Measurements from ENCODE around the gene NBPF12.
A peak's percentile ranks its signal among the peaks of the same experiment; 100 is the strongest.
"Not testable (repeated sequence)": the region's sequence is repeated elsewhere in the genome, so short reads cannot be mapped to it uniquely, and the experiment has no call there.

NBPF12 gene

GRCh38 chr1:146938242-146938902, at the start of gene NBPF12:
NBPF12 (plus strand) TSS chr1:146938324; CDS start chr1:146960144, 21,820 bp downstream.
- DNase-seq: peak; percentile 85
- TF ChIP-seq POLR2A (IDR thresholded peaks at IDR 0.05; ENCODE audit: low read length): peak; percentile 47

- not testable (repeated sequence) for DNase-seq
Observed at GRCh38 chr1:146891355-146891754, 46.8 kb upstream of the NBPF12 start.

GRCh38 chr1:146892331-146892730, 45.8 kb upstream of the NBPF12 start:
- not testable (repeated sequence) for DNase-seq

GRCh38 chr1:146907565-146908261, 30.4 kb upstream of the NBPF12 start:
- not testable (repeated sequence) for DNase-seq

GRCh38 chr1:146912975-146913374, 25.1 kb upstream of the NBPF12 start:
- not testable (repeated sequence) for DNase-seq

GRCh38 chr1:146920811-146921210, 17.3 kb upstream of the NBPF12 start:
- DNase-seq: not testable (repeated sequence)

- DNase-seq: not testable (repeated sequence)
Observed at GRCh38 chr1:146922614-146923013, 15.5 kb upstream of the NBPF12 start.

- not testable (repeated sequence) for DNase-seq
Observed at GRCh38 chr1:146924106-146924505, 14.0 kb upstream of the NBPF12 start.

GRCh38 chr1:146926413-146926812, 11.7 kb upstream of the NBPF12 start:
- DNase-seq: not testable (repeated sequence)

- DNase-seq: not testable (repeated sequence)
Observed at GRCh38 chr1:146930225-146930624, 7.9 kb upstream of the NBPF12 start.

- DNase-seq: peak; percentile 64 to 76
Observed at GRCh38 chr1:146934390-146935223, 3.5 kb upstream of the NBPF12 start.

- not testable (repeated sequence) for DNase-seq
Observed at GRCh38 chr1:146937462-146937861, 662 bp upstream of the NBPF12 start.

- peak; percentile 47 to 61 for DNase-seq
Observed at GRCh38 chr1:146938927-146939786, 1.0 kb downstream of the NBPF12 start.

GRCh38 chr1:146940293-146940692, 2.2 kb downstream of the NBPF12 start:
- DNase-seq: not testable (repeated sequence)

- not testable (repeated sequence) for DNase-seq
Observed at GRCh38 chr1:146943342-146943886, 5.3 kb downstream of the NBPF12 start.

- not testable (repeated sequence) for DNase-seq
Observed at GRCh38 chr1:146948127-146948526, 10.0 kb downstream of the NBPF12 start.

GRCh38 chr1:146964340-146964739, 26.2 kb downstream of the NBPF12 start:
- DNase-seq: not testable (repeated sequence)

- DNase-seq: peak; percentile 2 to 9
Observed at GRCh38 chr1:146966351-146966750, 28.2 kb downstream of the NBPF12 start.

GRCh38 chr1:146970656-146971055, 32.5 kb downstream of the NBPF12 start:
- not testable (repeated sequence) for DNase-seq

- DNase-seq: not testable (repeated sequence)
Observed at GRCh38 chr1:146972681-146973080, 34.6 kb downstream of the NBPF12 start.

- not testable (repeated sequence) for DNase-seq
Observed at GRCh38 chr1:146985855-146986254, 47.7 kb downstream of the NBPF12 start.

- not testable (repeated sequence) for DNase-seq
Observed at GRCh38 chr1:146986450-146986849, 48.3 kb downstream of the NBPF12 start.

Measured in erythroblast (primary cell).